WI38 (cell line): ENCODE results near the gene CTSF.
"Not testable (repeated sequence)": the region's sequence is repeated elsewhere in the genome, so short reads cannot be mapped to it uniquely, and the experiment has no call there.

Experiments used
- H3K4me3 ChIP-seq: 2 replicates; pipeline ENCODE4 v1.5.1; 2011; ENCODE audit warnings: low read depth, mild to moderate bottlenecking, control low read depth, low read length
- CTCF ChIP-seq: IDR thresholded peaks from 2 replicates; pipeline ENCODE4 v1.5.1; 2012; ENCODE audit warnings: low read depth, mild to moderate bottlenecking, control low read depth, low read length

The CTSF gene

GRCh38 chr11:66541892-66542291 lies 26.5 kb downstream of the CTSF start:
- no peak overlapping the region for H3K4me3 ChIP-seq
- TF ChIP-seq CTCF, result no peak

- H3K4me3 ChIP-seq, result not testable (repeated sequence)
Observed at GRCh38 chr11:66540598-66540997, 27.8 kb downstream of the CTSF start.

- no peak overlapping the region for H3K4me3 ChIP-seq
- no peak for TF ChIP-seq CTCF
Observed at GRCh38 chr11:66539870-66540213, 28.6 kb downstream of the CTSF start.

- H3K4me3 ChIP-seq, result no peak overlapping the region
- TF ChIP-seq CTCF, result no peak
Observed at GRCh38 chr11:66539170-66539869, 29.1 kb downstream of the CTSF start.

- H3K4me3 ChIP-seq, result no peak overlapping the region
- TF ChIP-seq CTCF, result no peak
Observed at GRCh38 chr11:66532784-66533183, 35.6 kb downstream of the CTSF start.

GRCh38 chr11:66531841-66532240 lies 36.6 kb downstream of the CTSF start:
- no peak for TF ChIP-seq CTCF
- H3K4me3 ChIP-seq, result no peak overlapping the region

GRCh38 chr11:66530927-66531709 lies 37.3 kb downstream of the CTSF start:
- H3K4me3 ChIP-seq, result no peak overlapping the region
- no peak for TF ChIP-seq CTCF
